Omental fat pad (tissue), 4 donors: ENCODE data around the gene COL17A1. TPM values are rescaled to one million over a fixed set of nuclear protein-coding genes. Genes with fewer than 3 reads are reported as not detected.

Source experiments
- ATAC-seq: fragments of 150-250 bp; one replicate; pipeline ENCODE4 v1.9.1; 2016; ENCODE audit warnings: mild to moderate bottlenecking, moderate library complexity; ENCODE audit not compliant: low FRiP score
- DNase-seq: peaks from one replicate; pipeline ENCODE4 v3.0.0-alpha.2; 2019; ENCODE audit warnings: low spot score
- total RNA-seq, 4 donors: library from RNA; depleted of rRNA; stranded (reverse); fragments of >200 nt; gene quantifications; one replicate each; pipeline ENCODE4 v1.1.0, GENCODE V29; 2016
- TF ChIP-seq, protein P1 (sequence below), 3 donors: fragments of 450-650 bp; IDR thresholded peaks; one replicate each; pipeline ENCODE4 v1.5.1; 2016 to 2017; ENCODE audit warnings: antibody characterized with exemption in 3 of 3, mild to moderate bottlenecking in 3 of 3, moderate library complexity in 2 of 3

Gene COL17A1
- total RNA-seq, 4 donors from 2014 or later = 0.13 to 2.2 (median 1.2) TPM

DNA sequence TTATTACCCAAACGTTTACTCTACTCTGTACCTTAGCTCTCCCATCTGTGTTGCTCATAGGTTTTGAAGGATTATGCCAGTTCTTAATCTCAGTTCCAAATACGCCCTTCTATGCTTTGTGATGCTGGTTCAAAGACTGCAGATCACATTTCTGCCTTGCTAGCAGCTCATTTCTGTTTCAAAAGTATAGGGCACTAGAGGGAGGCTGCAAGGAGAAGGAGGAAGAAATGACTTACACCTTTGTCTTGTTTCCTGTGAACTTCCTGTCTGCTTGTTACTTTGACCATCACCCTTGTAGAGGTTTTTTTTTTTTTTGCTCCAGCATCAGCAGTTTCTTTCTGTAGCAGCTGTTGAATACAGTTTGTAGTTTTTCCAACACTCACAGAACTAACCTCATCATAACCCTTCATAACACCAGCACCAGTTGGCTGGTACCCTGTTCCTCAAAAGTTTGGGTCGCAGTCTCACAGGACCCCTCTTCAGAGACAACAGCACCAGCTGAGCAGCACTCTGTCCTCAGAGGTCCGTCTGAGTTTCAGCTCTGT lies 102.2 kb downstream of the COL17A1 start:
- no peak for ATAC-seq
- TF ChIP-seq, protein P1, sequence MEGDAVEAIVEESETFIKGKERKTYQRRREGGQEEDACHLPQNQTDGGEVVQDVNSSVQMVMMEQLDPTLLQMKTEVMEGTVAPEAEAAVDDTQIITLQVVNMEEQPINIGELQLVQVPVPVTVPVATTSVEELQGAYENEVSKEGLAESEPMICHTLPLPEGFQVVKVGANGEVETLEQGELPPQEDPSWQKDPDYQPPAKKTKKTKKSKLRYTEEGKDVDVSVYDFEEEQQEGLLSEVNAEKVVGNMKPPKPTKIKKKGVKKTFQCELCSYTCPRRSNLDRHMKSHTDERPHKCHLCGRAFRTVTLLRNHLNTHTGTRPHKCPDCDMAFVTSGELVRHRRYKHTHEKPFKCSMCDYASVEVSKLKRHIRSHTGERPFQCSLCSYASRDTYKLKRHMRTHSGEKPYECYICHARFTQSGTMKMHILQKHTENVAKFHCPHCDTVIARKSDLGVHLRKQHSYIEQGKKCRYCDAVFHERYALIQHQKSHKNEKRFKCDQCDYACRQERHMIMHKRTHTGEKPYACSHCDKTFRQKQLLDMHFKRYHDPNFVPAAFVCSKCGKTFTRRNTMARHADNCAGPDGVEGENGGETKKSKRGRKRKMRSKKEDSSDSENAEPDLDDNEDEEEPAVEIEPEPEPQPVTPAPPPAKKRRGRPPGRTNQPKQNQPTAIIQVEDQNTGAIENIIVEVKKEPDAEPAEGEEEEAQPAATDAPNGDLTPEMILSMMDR (IDR thresholded peaks at IDR 0.05) = no peak
- DNase-seq = no peak

DNA sequence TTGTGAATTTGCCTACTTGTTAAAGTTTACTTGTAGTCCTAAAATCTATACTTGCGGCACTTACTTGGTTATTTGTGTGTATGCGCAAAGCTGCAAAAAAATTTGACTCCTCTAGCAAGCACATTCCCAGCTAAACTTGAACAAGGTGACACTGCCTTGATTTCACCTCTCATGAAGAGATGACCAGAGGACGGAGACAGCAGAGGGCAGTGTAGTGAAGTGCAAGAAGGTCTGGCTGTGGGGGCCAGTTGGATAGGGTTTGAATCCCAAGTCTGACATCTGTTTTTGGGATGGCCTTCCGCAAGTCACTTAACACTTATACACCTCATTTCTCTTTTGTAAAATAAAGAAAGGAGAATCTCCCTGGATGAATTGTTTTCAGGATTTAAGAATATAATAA lies 103.0 kb downstream of the COL17A1 start:
- no peak for DNase-seq
- ATAC-seq = no peak
- TF ChIP-seq, protein P1 (IDR thresholded peaks at IDR 0.05) = no peak

Other genes with a start within 250 kb of the COL17A1 start
- gene SH3PXD2A, start 230.3 kb downstream of the COL17A1 start, total RNA-seq = 10 to 100 TPM; 21.0 to 36.3 (median 22.5) TPM
- gene STN1, start 167.7 kb downstream of the COL17A1 start, total RNA-seq = 10 to 100 TPM; 15.4 to 44.7 (median 21.1) TPM
- gene SLK, start 118.7 kb downstream of the COL17A1 start, total RNA-seq = 10 to 100 TPM; 49.0 to 97.0 (median 61.8) TPM
- 1 to 10 TPM; 4.7 to 8.2 (median 6.0) TPM for gene SFR1, start 36.3 kb upstream of the COL17A1 start, total RNA-seq
- gene CFAP43, start 146.5 kb upstream of the COL17A1 start, total RNA-seq = under 1 TPM in 3 of 4 donors, not detected in 1; 0.38 to 0.84 (median 0.60) TPM
- gene GSTO1, start 169.0 kb upstream of the COL17A1 start, total RNA-seq = 100 to 1,000 TPM in 2 of 4 donors, 10 to 100 TPM in 2; 63.9 to 116 (median 97.6) TPM
- 1 to 10 TPM in 1 of 4 donors, under 1 TPM in 3; 0.12 to 1.4 (median 0.54) TPM for gene GSTO2, start 183.3 kb upstream of the COL17A1 start, total RNA-seq